Hepatocyte (in vitro differentiated cells): ENCODE results near the gene ITGA11.

Experiments used
- EZH2 ChIP-seq: fragments of 200-600 bp; sonication (generic); IDR thresholded peaks from 2 replicates; pipeline ENCODE4 v1.6.1; 2016; ENCODE audit warnings: antibody characterized with exemption, mild to moderate bottlenecking, borderline replicate concordance
- EZH2phosphoT487 ChIP-seq: fragments of 200-600 bp; sonication (generic); IDR thresholded peaks from one replicate; pipeline ENCODE4 v1.6.1; 2018; ENCODE audit warnings: antibody characterized with exemption, mild to moderate bottlenecking, low read depth, moderate library complexity; ENCODE audit not compliant: unreplicated experiment, severe bottlenecking
- TF ChIP-seq, protein P1 (sequence below): fragments of 200-600 bp; sonication (generic); IDR thresholded peaks from 2 replicates; pipeline ENCODE4 v1.5.1; 2016; ENCODE audit warnings: antibody characterized with exemption, mild to moderate bottlenecking; ENCODE audit not compliant: poor library complexity

DNA sequence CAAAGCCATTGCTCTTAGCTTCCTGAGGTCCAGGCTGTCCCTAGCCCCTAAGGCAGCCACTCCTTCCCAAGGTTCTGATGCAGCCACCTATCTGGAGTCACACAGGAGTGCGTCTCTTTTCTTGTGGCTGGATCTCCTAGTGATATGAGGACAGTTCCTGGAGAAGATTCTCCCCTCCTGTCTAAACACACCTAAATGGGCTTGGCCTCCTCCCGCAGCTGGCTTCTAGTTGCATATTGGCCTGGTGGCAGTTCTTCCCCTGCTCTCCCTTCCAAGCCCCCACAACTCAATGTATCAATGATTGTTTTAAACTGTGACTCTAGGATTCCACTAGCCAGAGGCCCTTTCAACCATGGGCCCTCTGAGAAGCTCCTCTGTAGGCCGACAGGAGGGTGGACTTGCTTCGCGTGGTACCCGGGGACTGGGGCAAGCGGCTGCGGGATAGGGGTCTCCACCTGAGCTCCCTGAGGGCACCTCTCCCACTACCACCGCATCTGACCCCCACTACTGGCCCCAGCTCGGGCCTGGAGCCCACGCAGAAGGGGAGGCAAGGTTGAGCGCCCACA lies 1.4 kb downstream of the ITGA11 start:
- TF ChIP-seq EZH2phosphoT487 = no peak
- no peak for TF ChIP-seq EZH2
- TF ChIP-seq, protein P1, sequence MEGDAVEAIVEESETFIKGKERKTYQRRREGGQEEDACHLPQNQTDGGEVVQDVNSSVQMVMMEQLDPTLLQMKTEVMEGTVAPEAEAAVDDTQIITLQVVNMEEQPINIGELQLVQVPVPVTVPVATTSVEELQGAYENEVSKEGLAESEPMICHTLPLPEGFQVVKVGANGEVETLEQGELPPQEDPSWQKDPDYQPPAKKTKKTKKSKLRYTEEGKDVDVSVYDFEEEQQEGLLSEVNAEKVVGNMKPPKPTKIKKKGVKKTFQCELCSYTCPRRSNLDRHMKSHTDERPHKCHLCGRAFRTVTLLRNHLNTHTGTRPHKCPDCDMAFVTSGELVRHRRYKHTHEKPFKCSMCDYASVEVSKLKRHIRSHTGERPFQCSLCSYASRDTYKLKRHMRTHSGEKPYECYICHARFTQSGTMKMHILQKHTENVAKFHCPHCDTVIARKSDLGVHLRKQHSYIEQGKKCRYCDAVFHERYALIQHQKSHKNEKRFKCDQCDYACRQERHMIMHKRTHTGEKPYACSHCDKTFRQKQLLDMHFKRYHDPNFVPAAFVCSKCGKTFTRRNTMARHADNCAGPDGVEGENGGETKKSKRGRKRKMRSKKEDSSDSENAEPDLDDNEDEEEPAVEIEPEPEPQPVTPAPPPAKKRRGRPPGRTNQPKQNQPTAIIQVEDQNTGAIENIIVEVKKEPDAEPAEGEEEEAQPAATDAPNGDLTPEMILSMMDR = no peak
